Measurements from ENCODE around the gene DGLUCY.
"Not testable (repeated sequence)": the region's sequence is repeated elsewhere in the genome, so short reads cannot be mapped to it uniquely, and the experiment has no call there.

The DGLUCY gene

DNA sequence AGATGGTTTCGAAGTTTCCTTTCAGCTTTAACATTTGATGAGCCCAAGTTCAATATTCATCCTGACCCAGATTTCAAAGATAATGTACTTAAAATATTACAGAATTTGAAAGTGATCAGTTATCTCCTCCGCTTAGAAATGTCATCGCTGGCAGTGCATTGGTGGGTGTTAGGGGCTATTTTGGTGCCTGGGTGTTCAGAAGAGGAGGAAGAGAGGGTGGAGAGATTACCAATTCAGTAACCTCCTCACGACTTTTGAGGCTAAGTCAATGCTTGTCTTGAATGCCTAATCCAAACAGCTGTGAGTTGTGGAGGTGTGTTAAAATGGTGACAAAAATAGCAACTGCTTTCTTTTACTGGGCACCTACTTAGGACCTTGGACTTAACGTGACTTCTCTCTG lies 13.8 kb upstream of the DGLUCY start:
- no peak for FAIRE-seq
- DNase-seq (ENCODE audit: insufficient read length, low spot score): no peak

GRCh38 chr14:91103116-91103515 lies 10.8 kb upstream of the DGLUCY start:
- FAIRE-seq: no peak
- DNase-seq (ENCODE audit: insufficient read length, low spot score): no peak

DNA sequence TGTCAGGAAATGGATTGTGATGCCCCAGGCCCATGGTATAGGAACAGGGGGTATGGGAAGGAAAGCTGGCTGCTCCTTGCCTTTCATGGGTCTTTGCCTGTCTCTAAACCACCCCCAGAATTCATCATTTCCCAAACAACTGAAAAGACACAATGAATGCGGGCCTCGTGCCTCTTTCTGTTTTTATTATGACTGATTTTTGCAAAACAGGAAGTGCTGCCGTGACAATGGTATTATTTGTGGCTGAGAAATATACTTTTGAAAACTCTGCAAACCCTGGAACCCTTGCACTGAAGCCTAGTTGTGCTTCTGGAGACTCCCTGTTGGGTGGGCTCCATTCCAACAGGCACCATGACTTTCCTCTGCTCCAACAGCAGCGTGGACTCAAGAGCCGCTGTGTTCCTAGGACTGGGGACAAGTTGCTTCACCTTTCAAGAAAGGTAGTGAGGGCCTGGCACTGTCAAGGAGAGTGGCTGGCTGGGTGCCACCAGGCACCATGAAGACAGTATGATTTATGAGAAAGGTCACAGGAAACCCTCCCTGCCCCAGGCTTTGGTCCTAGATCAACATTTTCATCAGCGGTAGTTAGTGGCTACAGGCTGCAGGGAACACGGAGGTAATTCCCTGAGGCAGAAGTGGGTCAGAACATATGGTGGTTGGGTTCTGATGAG lies 4.8 kb upstream of the DGLUCY start:
- FAIRE-seq (no peak), DNase-seq (ENCODE audit: insufficient read length, low spot score) (no peak)

DNA sequence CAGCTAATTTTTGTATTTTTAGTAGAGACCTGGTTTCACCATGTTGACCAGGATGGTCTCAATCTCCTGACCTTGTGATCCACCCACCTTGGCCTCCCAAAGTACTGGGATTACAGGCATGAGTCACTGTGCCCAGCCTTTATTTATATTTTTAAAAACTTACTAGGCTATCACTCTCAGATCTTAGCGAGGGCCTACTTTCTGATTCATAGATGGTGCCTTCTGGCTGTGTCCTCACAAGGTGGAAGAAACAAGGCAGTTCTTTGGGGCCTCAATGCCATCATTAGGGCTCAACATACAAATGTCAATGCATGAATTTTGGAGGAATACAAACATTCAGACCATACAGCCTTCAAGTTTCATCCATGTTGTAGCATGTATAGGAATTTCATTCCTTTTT lies 2.4 kb upstream of the DGLUCY start:
- no peak for FAIRE-seq
- DNase-seq (ENCODE audit: insufficient read length, low spot score): no peak

DNA sequence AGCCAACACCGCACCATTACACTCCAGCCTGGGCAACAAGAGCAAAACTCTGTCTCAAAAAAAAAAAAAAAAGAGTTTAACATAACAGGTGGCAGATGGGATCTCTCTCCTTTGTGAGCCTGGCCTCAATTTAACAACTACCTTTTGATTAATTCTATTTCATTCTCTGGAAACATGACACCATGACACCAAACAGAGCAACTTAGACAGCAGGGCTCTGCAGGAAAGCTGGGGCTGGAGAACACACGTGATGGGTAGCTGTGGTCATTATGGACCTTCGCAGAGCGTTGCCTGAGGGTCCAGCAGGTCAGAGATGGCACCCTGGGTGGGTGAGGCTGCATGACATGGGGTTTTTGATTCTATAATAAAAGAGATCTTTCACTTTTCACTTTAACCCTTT lies 1.7 kb upstream of the DGLUCY start:
- no peak for FAIRE-seq
- DNase-seq (ENCODE audit: insufficient read length, low spot score): no peak

- DNase-seq (ENCODE audit: insufficient read length, low spot score) (peak; percentile 47), FAIRE-seq (no peak)
Measured at GRCh38 chr14:91114079-91115065, 499 bp downstream of the DGLUCY start.

GRCh38 chr14:91115986-91116770 lies 2.3 kb downstream of the DGLUCY start:
- no peak for FAIRE-seq
- no peak for DNase-seq (ENCODE audit: insufficient read length, low spot score)

DNA sequence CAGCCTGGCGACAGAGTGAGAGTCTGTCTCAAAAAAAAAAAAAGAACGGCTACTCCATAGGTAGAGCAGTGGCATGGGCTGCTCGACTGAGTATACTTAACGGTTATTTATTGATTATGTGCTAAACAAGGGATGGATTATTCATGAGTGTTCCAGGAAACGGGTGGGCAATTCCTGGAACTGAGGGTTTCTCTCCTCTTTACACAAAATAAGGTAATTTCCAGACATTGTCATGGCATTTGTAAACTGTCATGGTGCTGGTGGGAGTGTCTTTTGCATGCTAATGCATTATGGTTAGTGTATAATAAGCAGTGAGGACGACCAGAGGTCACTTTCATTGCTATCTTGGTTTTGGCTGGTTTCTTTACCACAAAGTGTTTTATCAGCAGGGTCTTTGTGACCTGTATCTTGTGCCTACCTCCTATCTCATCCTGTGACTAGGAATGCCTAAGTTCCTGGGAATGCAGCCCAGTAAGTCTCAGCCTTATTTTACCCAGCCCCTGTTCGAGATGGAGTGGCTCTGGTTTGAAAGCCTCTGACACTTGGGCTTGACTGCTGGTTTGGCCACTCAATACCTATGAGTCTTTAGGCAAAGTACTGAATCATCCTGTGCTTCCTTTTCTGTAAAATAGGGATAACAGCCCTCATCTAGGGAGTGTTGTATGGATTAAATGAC lies 3.2 kb downstream of the DGLUCY start:
- FAIRE-seq (no peak), DNase-seq (ENCODE audit: insufficient read length, low spot score) (no peak)

- no peak for DNase-seq (ENCODE audit: insufficient read length, low spot score)
- FAIRE-seq: no peak
Measured at GRCh38 chr14:91117960-91118359, 4.1 kb downstream of the DGLUCY start.

DNA sequence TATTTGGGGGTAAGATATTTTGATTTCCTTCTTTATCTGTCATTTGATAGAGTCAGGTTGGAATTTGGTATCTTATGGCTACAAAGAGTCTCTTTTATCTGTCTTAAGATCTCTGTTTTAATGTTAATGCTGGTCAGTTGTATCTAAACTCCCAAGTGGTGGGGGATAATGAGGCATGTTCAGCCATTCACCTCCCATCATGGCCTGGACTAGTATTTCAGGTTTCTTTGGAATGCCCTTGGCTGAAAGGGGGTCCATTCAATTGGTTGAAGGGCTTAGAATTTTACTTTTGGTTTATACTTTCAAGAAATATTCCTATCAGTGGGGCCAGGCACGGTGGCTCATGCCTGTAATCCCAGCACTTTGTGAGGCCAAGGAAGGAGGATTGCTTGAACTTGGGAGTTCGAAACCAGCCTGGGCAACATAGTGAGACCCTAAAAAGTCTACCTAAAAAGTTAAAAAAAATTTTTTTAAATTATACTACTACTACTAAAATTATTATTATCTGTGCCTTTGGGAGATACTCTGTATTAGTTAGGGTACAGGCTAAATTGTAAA lies 4.7 kb downstream of the DGLUCY start:
- DNase-seq (ENCODE audit: insufficient read length, low spot score) (no peak), FAIRE-seq (no peak)

DNA sequence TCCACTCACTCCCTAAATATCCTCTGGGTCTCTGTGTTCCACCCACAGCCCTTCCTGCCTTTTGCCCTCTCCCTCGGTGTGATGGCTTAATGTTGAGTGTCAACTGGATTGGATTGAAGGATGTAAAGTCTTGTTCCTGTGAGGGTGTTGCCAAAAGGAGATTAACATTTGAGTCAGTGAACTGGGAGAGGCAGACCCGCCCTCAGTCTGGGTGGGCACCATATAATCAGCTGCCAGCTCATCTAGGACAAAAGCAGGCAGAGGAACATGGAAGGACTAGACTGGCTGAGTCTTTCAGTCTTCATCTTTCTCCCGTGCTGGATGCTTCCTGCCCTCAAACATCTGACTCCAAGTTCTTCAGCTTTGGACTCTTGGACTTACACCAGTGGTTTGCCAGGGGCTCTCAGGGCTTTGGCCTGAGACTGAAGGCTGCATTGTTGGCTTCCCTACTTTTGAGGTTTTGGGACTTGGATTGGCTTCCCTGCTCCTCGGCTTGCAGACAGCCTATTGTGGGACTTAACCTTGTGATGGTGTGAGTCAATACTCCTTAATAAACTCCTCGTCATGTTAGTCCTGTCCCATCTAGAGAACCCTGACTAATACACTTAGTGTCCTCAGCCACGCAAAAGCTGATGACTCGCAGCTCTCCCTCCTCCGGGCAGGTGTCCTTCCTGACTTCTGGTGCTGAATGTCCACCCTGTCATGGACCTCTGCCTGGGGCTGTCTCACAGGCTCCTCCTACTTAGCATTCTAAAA lies 5.9 kb downstream of the DGLUCY start:
- no peak for DNase-seq (ENCODE audit: insufficient read length, low spot score)
- FAIRE-seq: no peak

GRCh38 chr14:91123201-91123600 lies 9.3 kb downstream of the DGLUCY start:
- DNase-seq (ENCODE audit: insufficient read length, low spot score) (no peak), FAIRE-seq (no peak)

DNA sequence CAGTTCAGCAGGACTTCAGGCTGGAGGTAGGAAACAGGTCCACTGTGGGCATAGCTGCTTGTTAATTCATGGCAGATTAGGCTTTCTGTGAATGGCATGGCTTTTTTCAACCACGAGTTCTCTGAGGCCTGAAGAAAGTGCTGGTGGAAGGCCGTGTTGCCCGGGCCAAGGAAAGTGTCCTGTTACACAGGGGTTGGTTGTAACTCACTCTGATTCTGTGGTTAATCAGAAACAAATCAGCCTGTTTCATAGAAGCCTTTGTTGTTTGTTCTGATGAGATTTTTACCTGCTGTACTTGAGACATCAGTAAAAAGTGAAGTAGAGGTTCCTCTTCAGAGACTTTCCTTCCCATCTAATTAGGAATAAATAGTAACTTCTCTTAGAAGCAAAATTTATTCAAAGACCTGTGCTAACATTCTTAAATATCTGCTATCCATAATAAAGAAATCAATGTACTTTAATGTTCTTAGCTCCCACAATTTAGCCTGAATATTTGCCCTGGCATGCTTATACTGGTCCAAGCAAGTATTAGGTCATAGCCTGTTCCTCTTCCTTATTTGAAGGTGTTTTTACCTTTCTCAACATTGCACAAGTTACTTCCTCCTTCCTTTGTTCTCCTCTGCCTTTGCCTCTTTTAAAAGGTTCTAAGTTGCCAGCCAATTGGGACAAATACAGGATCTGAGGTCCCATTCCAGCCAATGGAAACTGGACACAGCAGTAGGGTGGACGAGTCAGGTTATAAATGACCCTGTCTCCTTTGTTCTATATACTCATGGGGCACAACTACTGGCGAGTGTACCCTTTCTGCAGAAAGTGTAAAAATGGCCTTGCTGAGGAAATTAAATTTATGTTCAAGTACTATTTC lies 10.8 kb downstream of the DGLUCY start:
- FAIRE-seq; DNase-seq (ENCODE audit: insufficient read length, low spot score): not testable (repeated sequence)

- no peak for FAIRE-seq
- DNase-seq (ENCODE audit: insufficient read length, low spot score): no peak
Measured at GRCh38 chr14:91125271-91125660, 11.4 kb downstream of the DGLUCY start.

DNA sequence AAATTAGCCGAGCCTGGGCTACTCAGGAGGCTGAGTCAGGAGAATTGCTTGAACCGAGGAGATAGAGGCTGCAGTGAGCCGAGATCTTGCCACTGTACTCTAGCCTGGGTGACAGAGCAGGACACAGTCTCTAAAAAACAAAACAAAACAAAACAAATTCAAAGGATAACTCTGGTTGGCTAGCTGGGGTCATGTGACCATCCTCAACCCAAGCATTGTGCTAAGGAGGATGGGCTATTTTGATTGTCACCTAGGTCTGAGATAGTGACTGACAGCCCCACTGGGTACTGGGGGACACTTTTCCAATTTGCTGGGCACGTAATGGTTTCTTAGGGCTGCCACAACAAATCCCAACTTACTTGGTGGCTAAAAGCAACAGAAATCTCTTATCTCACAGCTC lies 11.9 kb downstream of the DGLUCY start:
- FAIRE-seq (no peak), DNase-seq (ENCODE audit: insufficient read length, low spot score) (no peak)

- DNase-seq (ENCODE audit: insufficient read length, low spot score) (no peak), FAIRE-seq (no peak)
Measured at GRCh38 chr14:91126761-91127160, 12.9 kb downstream of the DGLUCY start.

- DNase-seq (ENCODE audit: insufficient read length, low spot score) (no peak), FAIRE-seq (no peak)
Measured at GRCh38 chr14:91127401-91127801, 13.5 kb downstream of the DGLUCY start.

DNA sequence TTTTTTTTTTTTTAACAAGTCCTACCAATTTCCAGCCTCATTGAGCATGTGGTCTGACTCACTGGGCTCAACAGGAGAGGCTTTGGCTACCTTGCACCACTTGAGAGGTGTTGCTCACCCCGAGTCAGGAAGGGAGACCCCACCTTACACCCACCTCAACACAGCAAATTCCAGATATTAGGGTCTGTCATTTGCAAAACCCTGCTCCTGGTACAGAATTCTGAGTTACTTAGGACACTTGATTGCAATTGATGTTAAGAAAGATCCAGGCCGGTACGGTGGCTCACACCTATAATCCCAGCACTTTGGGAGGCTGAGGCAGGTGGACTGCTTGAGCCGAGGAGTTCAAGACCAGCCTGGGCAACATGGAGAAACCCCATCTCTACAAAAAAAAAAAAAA lies 14.1 kb downstream of the DGLUCY start:
- no peak for DNase-seq (ENCODE audit: insufficient read length, low spot score)
- FAIRE-seq: no peak

GRCh38 chr14:91128699-91129098 lies 14.8 kb downstream of the DGLUCY start:
- no peak for FAIRE-seq

More at GRCh38 chr14:91128699-91129098, 14.8 kb downstream of the DGLUCY start:
- DNase-seq (ENCODE audit: insufficient read length, low spot score): no peak
